ENCODE measurements around the gene NKTR. TPM values are rescaled to one million over a fixed set of nuclear protein-coding genes. Genes with fewer than 3 reads are reported as not detected.

The NKTR gene
- total RNA-seq, 1 donor from 2014 or later: 73.7 TPM

GRCh38 chr3:42661593-42662022, 61.1 kb downstream of the NKTR start:
- no peaks in the 10 kb centered on the region for H3K27me3 Mint-ChIP-seq (ENCODE audit: unreplicated experiment)

GRCh38 chr3:42662037-42662812, 61.7 kb downstream of the NKTR start:
- DNase-seq (ENCODE audit: extremely low spot score, unreplicated experiment): no peak
- H3K9me3 Mint-ChIP-seq (ENCODE audit: unreplicated experiment): no peaks in the 10 kb centered on the region
- H3K4me3 Mint-ChIP-seq (ENCODE audit: unreplicated experiment): no peak overlapping the region
- H3K27me3 Mint-ChIP-seq (ENCODE audit: unreplicated experiment): no peaks in the 10 kb centered on the region
- H3K4me1 Mint-ChIP-seq (ENCODE audit: unreplicated experiment): no peaks in the 10 kb centered on the region
- no peak overlapping the region for H3K27ac Mint-ChIP-seq (ENCODE audit: unreplicated experiment)
- H3K36me3 Mint-ChIP-seq (ENCODE audit: unreplicated experiment): peaks cover 8% of the 10 kb centered on the region
- TF ChIP-seq CTCF (IDR thresholded peaks at IDR 0.05): no peak

More at GRCh38 chr3:42661593-42662022, 61.1 kb downstream of the NKTR start:
- Mint-ChIP-seq H3K36me3 (ENCODE audit: unreplicated experiment) (peaks cover 8% of the 10 kb centered on the region), H3K9me3 (ENCODE audit: unreplicated experiment) (no peaks in the 10 kb centered on the region), H3K27ac (ENCODE audit: unreplicated experiment) (no peak overlapping the region), H3K4me1 (ENCODE audit: unreplicated experiment) (no peaks in the 10 kb centered on the region), H3K4me3 (ENCODE audit: unreplicated experiment) (no peak overlapping the region)
- TF ChIP-seq CTCF (IDR thresholded peaks at IDR 0.05): no peak
- DNase-seq (ENCODE audit: extremely low spot score, unreplicated experiment): no peak

GRCh38 chr3:42662813-42663535, 62.5 kb downstream of the NKTR start:
- peaks cover 8% of the 10 kb centered on the region for H3K36me3 Mint-ChIP-seq (ENCODE audit: unreplicated experiment)
- no peaks in the 10 kb centered on the region for H3K9me3 Mint-ChIP-seq (ENCODE audit: unreplicated experiment)
- H3K27ac Mint-ChIP-seq (ENCODE audit: unreplicated experiment): no peak overlapping the region
- no peak for DNase-seq (ENCODE audit: extremely low spot score, unreplicated experiment)
- no peaks in the 10 kb centered on the region for H3K4me1 Mint-ChIP-seq (ENCODE audit: unreplicated experiment)
- H3K27me3 Mint-ChIP-seq (ENCODE audit: unreplicated experiment): no peaks in the 10 kb centered on the region
- TF ChIP-seq CTCF (IDR thresholded peaks at IDR 0.05): no peak
- no peak overlapping the region for H3K4me3 Mint-ChIP-seq (ENCODE audit: unreplicated experiment)

- H3K27ac Mint-ChIP-seq (ENCODE audit: unreplicated experiment): no peak overlapping the region
- no peaks in the 10 kb centered on the region for H3K9me3 Mint-ChIP-seq (ENCODE audit: unreplicated experiment)
- H3K36me3 Mint-ChIP-seq (ENCODE audit: unreplicated experiment): peaks cover 8% of the 10 kb centered on the region
- TF ChIP-seq CTCF (IDR thresholded peaks at IDR 0.05): no peak
- no peak overlapping the region for H3K4me3 Mint-ChIP-seq (ENCODE audit: unreplicated experiment)
- DNase-seq (ENCODE audit: extremely low spot score, unreplicated experiment): no peak
- H3K4me1 Mint-ChIP-seq (ENCODE audit: unreplicated experiment): no peaks in the 10 kb centered on the region
- no peaks in the 10 kb centered on the region for H3K27me3 Mint-ChIP-seq (ENCODE audit: unreplicated experiment)
Measured at GRCh38 chr3:42663581-42664437, 63.3 kb downstream of the NKTR start.
